Endothelial cell of umbilical vein (primary cell): ENCODE measurements around the gene CEP192. TPM values are rescaled to one million over a fixed set of nuclear protein-coding genes. Genes with fewer than 3 reads are reported as not detected.

Source experiments
- BruUV-seq: library from RNA; stranded (reverse); fragments of 400-500 nt; replicated peaks from 2 replicates; lab custom pipeline; 2021; lab: Mats Ljungman, UMichigan
- CTCF ChIA-PET: fragments of 300-600, 350-600 bp; sonication (Branson Sonifier 250); formaldehyde crosslinking; loops from one replicate; lab custom pipeline; 2021; ENCODE audit warnings: antibody characterized with exemption, inconsistent platforms; lab: Charles Lee
- POLR2A ChIA-PET: fragments of 300-600, 350-600 bp; sonication (Branson Sonifier 250); formaldehyde crosslinking; loops from one replicate; lab custom pipeline; 2021; ENCODE audit warnings: antibody characterized with exemption, inconsistent platforms; lab: Charles Lee
- DNase-seq: peaks from one replicate; pipeline ENCODE4 v3.0.0-alpha.2; 2011; ENCODE audit warnings: low read depth, low spot score
- FAIRE-seq: peaks from 2 replicates; lab custom pipeline; 2011; peaks lifted over from hg19 to GRCh38; lab: Jason Lieb, UNC
- H2AFZ ChIP-seq: 2 replicates; pipeline ENCODE4 v1.6.0; 2012; ENCODE audit warnings: low read depth, low read length, control low read depth, inconsistent platforms
- H3K27ac ChIP-seq: 2 replicates; pipeline ENCODE4 v1.5.1; 2011; ENCODE audit warnings: low read depth, mild to moderate bottlenecking, control low read depth, low read length, moderate library complexity; ENCODE audit not compliant: insufficient read depth
- H3K27me3 ChIP-seq, 2 experiments: 2 replicates each; pipeline versions ENCODE4 v1.6.0 to v1.6.1; 2011; ENCODE audit warnings: low read length in 2 of 2, mixed read lengths in 1 of 2; ENCODE audit not compliant: control insufficient read depth in 2 of 2, insufficient read depth in 2 of 2
- H3K36me3 ChIP-seq, 2 experiments: 2 replicates in 1 of 2; 3 replicates in 1 of 2; pipeline ENCODE4 v1.5.1; 2011; ENCODE audit warnings: low read length in 2 of 2, mild to moderate bottlenecking in 1 of 2, moderate library complexity in 1 of 2; ENCODE audit not compliant: control insufficient read depth in 2 of 2, insufficient read depth in 2 of 2; ENCODE audit errors: extremely low read depth in 1 of 2
- H3K4me1 ChIP-seq: 3 replicates; pipeline ENCODE4 v1.5.1; 2011; ENCODE audit warnings: mild to moderate bottlenecking, low read length; ENCODE audit not compliant: control insufficient read depth, insufficient read depth; ENCODE audit errors: extremely low read depth
- H3K4me2 ChIP-seq: 2 replicates; pipeline ENCODE4 v1.6.1; 2011; ENCODE audit warnings: low read length, control low read depth, mixed read lengths; ENCODE audit not compliant: insufficient read depth
- H3K4me3 ChIP-seq, 3 experiments: fragments of 200-600 bp in 1 of 3; sonication (generic), shearing (Covaris generic) in 1 of 3; replicated peaks in 1 of 3; 2 replicates each; pipeline ENCODE4 v1.5.1; 2011 to 2016; ENCODE audit warnings: control low read depth in 3 of 3, low read length in 3 of 3, mild to moderate bottlenecking in 2 of 3, inconsistent platforms in 1 of 3, low read depth in 1 of 3, moderate library complexity in 1 of 3; ENCODE audit not compliant: insufficient read depth in 1 of 3
- H3K79me2 ChIP-seq: 2 replicates; pipeline ENCODE4 v1.6.0; 2012; ENCODE audit warnings: low read length, inconsistent platforms; ENCODE audit not compliant: control insufficient read depth, insufficient read depth
- H3K9ac ChIP-seq: replicated peaks from 2 replicates; pipeline ENCODE3; 2011; ENCODE audit warnings: low read length, control low read depth; ENCODE audit not compliant: insufficient read depth; ENCODE audit errors: extremely low read depth
- H3K9me1 ChIP-seq: replicated peaks from 3 replicates; pipeline ENCODE4 v1.6.0; 2011; ENCODE audit warnings: mild to moderate bottlenecking, low read length; ENCODE audit not compliant: control insufficient read depth, insufficient read depth; ENCODE audit errors: extremely low read depth
- H3K9me3 ChIP-seq: replicated peaks from 2 replicates; pipeline ENCODE4 v1.5.1; 2012; ENCODE audit warnings: low read length, inconsistent platforms; ENCODE audit not compliant: control insufficient read depth, insufficient read depth
- H4K20me1 ChIP-seq: replicated peaks from 2 replicates; pipeline ENCODE3; 2011; ENCODE audit warnings: mild to moderate bottlenecking, low read length; ENCODE audit not compliant: control insufficient read depth, insufficient read depth; ENCODE audit errors: extremely low read depth
- EZH2 ChIP-seq: IDR thresholded peaks from 2 replicates; pipeline ENCODE4 v1.6.1; 2012; ENCODE audit warnings: borderline replicate concordance, low read depth, mild to moderate bottlenecking, moderate library complexity, low read length, inconsistent platforms; ENCODE audit not compliant: severe bottlenecking
- FOS ChIP-seq: IDR thresholded peaks from 2 replicates; pipeline ENCODE4 v1.6.1; 2011; ENCODE audit warnings: mild to moderate bottlenecking, low read length, moderate library complexity, borderline replicate concordance; ENCODE audit not compliant: insufficient read depth
- GATA2 ChIP-seq: IDR thresholded peaks from 2 replicates; pipeline ENCODE4 v1.7.0; 2011; ENCODE audit warnings: low read depth, mild to moderate bottlenecking, moderate library complexity, mixed read lengths, low read length; ENCODE audit not compliant: insufficient read length, insufficient read depth
- JUN ChIP-seq: IDR thresholded peaks from 2 replicates; pipeline ENCODE4 v1.6.1; 2011; ENCODE audit warnings: borderline replicate concordance, low read depth; ENCODE audit not compliant: insufficient read length, insufficient read depth
- MYC ChIP-seq: IDR thresholded peaks from one replicate; pipeline ENCODE4 v1.6.1; 2011; ENCODE audit warnings: mild to moderate bottlenecking, low read depth, low read length
- POLR2A ChIP-seq: IDR thresholded peaks from 2 replicates; pipeline ENCODE4 v1.6.1; 2012; ENCODE audit warnings: low read depth, mild to moderate bottlenecking, control low read depth, low read length
- POLR2AphosphoS5 ChIP-seq: IDR thresholded peaks from 2 replicates; pipeline ENCODE4 v1.6.1; 2012; ENCODE audit warnings: low read depth, mild to moderate bottlenecking, control low read depth, low read length, moderate library complexity; ENCODE audit not compliant: insufficient read depth
- dilution Hi-C: fragments of 300-500 bp; cut with MboI; formaldehyde crosslinking; loops from one replicate; pipeline ENCODE4 v1.15.0; 2019; ENCODE audit warnings: low sequenced_read_pairs; ENCODE audit not compliant: extremely low pct_ligation_motif_present
- intact Hi-C: fragments of 100-400 bp; cut with micrococcal nuclease; formaldehyde crosslinking; loops from one replicate; pipeline ENCODE4 v1.10.0; 2022
- polyA plus RNA-seq, 4 experiments: library from polyadenylated mRNA; depleted of rRNA in 3 of 4; stranded (reverse) in 3 of 4; unstranded in 1 of 4; fragments of >200 nt; gene quantifications; 2 replicates each; pipeline versions ENCODE4 v1.2.1 to v1.2.3, GENCODE V29; 2011 to 2012; ENCODE audit warnings: missing spikeins in 1 of 4
- total RNA-seq: library from RNA; stranded (reverse); gene quantifications from 2 replicates; pipeline ENCODE4 v1.2.3, GENCODE V29; 2021
- TF ChIP-seq, protein P1 (sequence below), 2 donors: IDR thresholded peaks; 1 replicate in 1 of 2; 2 replicates in 1 of 2; pipeline ENCODE4 v1.5.1; 2011; ENCODE audit warnings: low read length in 2 of 2, mild to moderate bottlenecking in 2 of 2, moderate library complexity in 2 of 2, control low read depth in 1 of 2, inconsistent platforms in 1 of 2, low read depth in 1 of 2; ENCODE audit not compliant: insufficient read depth in 1 of 2; ENCODE audit errors: extremely low read depth in 1 of 2
- TF ChIP-seq, protein P2 (sequence below): IDR thresholded peaks from 2 replicates; pipeline ENCODE4 v1.6.1; 2011; ENCODE audit not compliant: insufficient read depth, insufficient read length

CEP192 gene
- total and polyA plus RNA-seq, 2 donors (not counting 3 experiments of a cell fraction or from before 2014, with no cell fraction given): 14.5 to 22.9 TPM

DNA sequence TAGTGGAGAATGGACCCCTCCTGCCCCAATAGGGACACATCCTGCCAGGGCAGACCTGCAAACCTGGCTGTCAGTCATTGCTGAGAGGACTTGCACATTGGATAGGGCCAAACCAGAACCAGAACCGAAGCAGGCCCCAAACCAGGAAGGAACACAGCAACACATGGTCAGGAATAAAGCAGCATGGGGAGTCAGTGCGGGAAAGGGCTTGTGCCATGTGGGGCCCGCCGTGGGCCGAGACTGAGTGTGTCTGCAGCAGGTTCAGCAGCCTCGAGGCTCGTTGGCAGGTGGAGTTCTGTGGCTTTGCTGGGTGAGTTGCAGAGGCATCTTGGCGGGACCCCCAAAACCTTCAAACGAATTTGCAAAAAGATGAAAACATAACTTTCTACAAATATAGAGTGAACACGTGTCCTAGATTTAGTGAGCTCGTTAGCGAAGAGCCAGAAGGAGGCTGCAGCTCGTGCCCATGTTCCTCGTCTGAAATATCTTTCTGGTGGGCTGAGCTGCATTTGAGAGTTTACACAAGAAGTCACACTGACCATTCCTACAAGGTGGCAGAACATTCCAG, 182.5 kb downstream of the CEP192 start:
- dilution Hi-C loops (no loop called here), intact Hi-C loops (no loop called here)
- Histone ChIP-seq H3K36me3 (no peaks in the 10 kb centered on the region), H3K4me1 (no peaks in the 10 kb centered on the region), H3K27me3 (peaks cover 4 to 5% of the 10 kb centered on the region in 2 experiments), H3K9me1 (no peaks in the 10 kb centered on the region), H3K79me2 (no peaks in the 10 kb centered on the region), H3K4me3 (no peak overlapping the region), H3K4me2 (no peak overlapping the region), H3K27ac (no peak overlapping the region), H2AFZ (no peak overlapping the region), H3K9me3 (no peaks in the 10 kb centered on the region), H4K20me1 (no peaks in the 10 kb centered on the region), H3K9ac (no peak overlapping the region)
- BruUV-seq: no TSS peak
- TF ChIP-seq JUN (no peak), GATA2 (no peak), POLR2AphosphoS5 (no peak), FOS (no peak), MYC (no peak), EZH2 (no peak), POLR2A (no peak)
- TF ChIP-seq, protein P1, sequence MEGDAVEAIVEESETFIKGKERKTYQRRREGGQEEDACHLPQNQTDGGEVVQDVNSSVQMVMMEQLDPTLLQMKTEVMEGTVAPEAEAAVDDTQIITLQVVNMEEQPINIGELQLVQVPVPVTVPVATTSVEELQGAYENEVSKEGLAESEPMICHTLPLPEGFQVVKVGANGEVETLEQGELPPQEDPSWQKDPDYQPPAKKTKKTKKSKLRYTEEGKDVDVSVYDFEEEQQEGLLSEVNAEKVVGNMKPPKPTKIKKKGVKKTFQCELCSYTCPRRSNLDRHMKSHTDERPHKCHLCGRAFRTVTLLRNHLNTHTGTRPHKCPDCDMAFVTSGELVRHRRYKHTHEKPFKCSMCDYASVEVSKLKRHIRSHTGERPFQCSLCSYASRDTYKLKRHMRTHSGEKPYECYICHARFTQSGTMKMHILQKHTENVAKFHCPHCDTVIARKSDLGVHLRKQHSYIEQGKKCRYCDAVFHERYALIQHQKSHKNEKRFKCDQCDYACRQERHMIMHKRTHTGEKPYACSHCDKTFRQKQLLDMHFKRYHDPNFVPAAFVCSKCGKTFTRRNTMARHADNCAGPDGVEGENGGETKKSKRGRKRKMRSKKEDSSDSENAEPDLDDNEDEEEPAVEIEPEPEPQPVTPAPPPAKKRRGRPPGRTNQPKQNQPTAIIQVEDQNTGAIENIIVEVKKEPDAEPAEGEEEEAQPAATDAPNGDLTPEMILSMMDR (IDR thresholded peaks at IDR 0.05; ENCODE audit: extremely low read depth in 1 of 2, insufficient read depth in 1 of 2, low read depth in 1 of 2, low read length in 2 of 2): no peak
- TF ChIP-seq, protein P2, sequence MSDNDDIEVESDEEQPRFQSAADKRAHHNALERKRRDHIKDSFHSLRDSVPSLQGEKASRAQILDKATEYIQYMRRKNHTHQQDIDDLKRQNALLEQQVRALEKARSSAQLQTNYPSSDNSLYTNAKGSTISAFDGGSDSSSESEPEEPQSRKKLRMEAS: no peak
- DNase-seq: no peak
- CTCF ChIA-PET: interaction anchor here (1.1 kb wide), 1 partner anchor 14 kb away, joined by 5 read pairs; no protein-coding TSS in a partner anchor
- POLR2A ChIA-PET: no interaction called here
- no peak for FAIRE-seq

Other genes starting within 250 kb of the CEP192 start
- gene PTPN2, start 107.1 kb upstream of the CEP192 start, total RNA-seq: 20.9 and 21.7 TPM in 2 replicates
- gene PTPN2, start 107.1 kb upstream of the CEP192 start, polyA plus RNA-seq: 4.9 and 8.2 TPM in 2 replicates
- gene SEH1L, start 43.4 kb upstream of the CEP192 start, total RNA-seq: 42.8 and 45.9 TPM in 2 replicates
- 17.5 and 19.8 TPM in 2 replicates for gene SEH1L, start 43.4 kb upstream of the CEP192 start, polyA plus RNA-seq
- gene LDLRAD4, start 227.4 kb downstream of the CEP192 start, total RNA-seq: 6.5 and 7.2 TPM in 2 replicates
- gene LDLRAD4, start 227.4 kb downstream of the CEP192 start, polyA plus RNA-seq: 5.2 and 5.3 TPM in 2 replicates